GM23248 (cell line): Measurements from ENCODE around the gene DUSP7. TPM values are rescaled to one million over a fixed set of nuclear protein-coding genes. Genes with fewer than 3 reads are reported as not detected.

ENCODE experiments used
- DNase-seq: peaks from one replicate; pipeline ENCODE4 v3.0.0-alpha.2; 2015
- H2AFZ ChIP-seq: fragments of 200-600 bp; sonication (generic); 2 replicates; pipeline ENCODE4 v1.6.1; 2016; ENCODE audit warnings: antibody characterized with exemption
- H3F3A ChIP-seq: fragments of 200-600 bp; sonication (generic); 2 replicates; pipeline ENCODE4 v1.6.1; 2016; ENCODE audit warnings: mild to moderate bottlenecking, antibody characterized with exemption, mixed run types; ENCODE audit not compliant: insufficient read depth
- H3K27ac ChIP-seq: fragments of 200-600 bp; sonication (generic); 2 replicates; pipeline ENCODE4 v1.5.1; 2016; ENCODE audit warnings: mild to moderate bottlenecking
- H3K27me3 ChIP-seq: fragments of 200-600 bp; sonication (generic); replicated peaks from 2 replicates; pipeline ENCODE4 v1.6.1; 2016; ENCODE audit warnings: mild to moderate bottlenecking; ENCODE audit not compliant: insufficient read depth
- H3K36me3 ChIP-seq: fragments of 200-600 bp; sonication (generic); 2 replicates; pipeline ENCODE4 v1.6.1; 2016; ENCODE audit warnings: low read depth, mild to moderate bottlenecking
- H3K4me1 ChIP-seq: fragments of 200-600 bp; sonication (generic); 2 replicates; pipeline ENCODE4 v1.6.1; 2016; ENCODE audit warnings: mild to moderate bottlenecking; ENCODE audit not compliant: insufficient read depth
- H3K4me2 ChIP-seq: fragments of 200-600 bp; sonication (generic); one replicate; pipeline ENCODE4 v1.6.1; 2016; ENCODE audit warnings: mild to moderate bottlenecking; ENCODE audit not compliant: unreplicated experiment
- H3K4me3 ChIP-seq: fragments of 200-600 bp; sonication (generic); 2 replicates; pipeline ENCODE4 v1.5.1; 2016; ENCODE audit warnings: mild to moderate bottlenecking
- H3K79me2 ChIP-seq: fragments of 200-600 bp; sonication (generic); 2 replicates; pipeline ENCODE4 v1.6.1; 2016; ENCODE audit warnings: mild to moderate bottlenecking; ENCODE audit not compliant: insufficient read depth
- H3K9ac ChIP-seq: fragments of 200-600 bp; sonication (generic); 2 replicates; pipeline ENCODE4 v1.6.1; 2016; ENCODE audit warnings: mild to moderate bottlenecking
- H3K9me2 ChIP-seq: fragments of 200-600 bp; sonication (generic); 2 replicates; pipeline ENCODE4 v1.6.1; 2016; ENCODE audit warnings: mixed run types, mild to moderate bottlenecking, moderate library complexity; ENCODE audit not compliant: insufficient read depth
- H3K9me3 ChIP-seq: fragments of 200-600 bp; sonication (generic); one replicate; pipeline ENCODE4 v1.6.1; 2017; ENCODE audit warnings: low read depth
- H4K20me1 ChIP-seq: fragments of 200-600 bp; sonication (generic); 2 replicates; pipeline ENCODE4 v1.6.0; 2016; ENCODE audit not compliant: insufficient read depth
- EZH2 ChIP-seq: fragments of 200-600 bp; sonication (generic); IDR thresholded peaks from 2 replicates; pipeline ENCODE4 v1.6.1; 2018; ENCODE audit warnings: antibody characterized with exemption, mild to moderate bottlenecking; ENCODE audit not compliant: insufficient read depth, poor library complexity, severe bottlenecking
- EZH2phosphoT487 ChIP-seq: fragments of 200-600 bp; sonication (generic); IDR thresholded peaks from 2 replicates; pipeline ENCODE4 v1.6.1; 2018; ENCODE audit warnings: antibody characterized with exemption, moderate library complexity, mild to moderate bottlenecking, low read depth; ENCODE audit not compliant: insufficient read depth
- whole genome bisulfite sequencing, 2 experiments: methylation state at CpG; one replicate each; pipeline ENCODE4 v1.1.6; 2015 to 2017; ENCODE audit warnings: low lambda C conversion rate in 2 of 2, low coverage in 1 of 2; ENCODE audit errors: missing lambda C conversion rate in 2 of 2; 5-methylcytosine and 5-hydroxymethylcytosine counted together
- in situ Hi-C: fragments of 300-500 bp; cut with MboI; formaldehyde crosslinking; loops from 2 replicates; pipeline ENCODE4 v1.15.0; 2020
- polyA plus RNA-seq: library from polyadenylated mRNA; unstranded; fragments of >200 nt; fragmentation: Nextera tagmentation; extraction: Ambion mirVana; gene quantifications from 2 replicates; pipeline ENCODE4 v1.2.1, GENCODE V29; 2016
- total RNA-seq: library from RNA; depleted of rRNA; stranded (reverse); fragments of >200 nt; shearing (Covaris generic); gene quantifications from 2 replicates; pipeline ENCODE4 v1.2.3, GENCODE V29; 2014

Gene DUSP7
- total and polyA plus RNA-seq, 2 experiments from 2014 or later = 5.8 to 17.7 TPM

DNA sequence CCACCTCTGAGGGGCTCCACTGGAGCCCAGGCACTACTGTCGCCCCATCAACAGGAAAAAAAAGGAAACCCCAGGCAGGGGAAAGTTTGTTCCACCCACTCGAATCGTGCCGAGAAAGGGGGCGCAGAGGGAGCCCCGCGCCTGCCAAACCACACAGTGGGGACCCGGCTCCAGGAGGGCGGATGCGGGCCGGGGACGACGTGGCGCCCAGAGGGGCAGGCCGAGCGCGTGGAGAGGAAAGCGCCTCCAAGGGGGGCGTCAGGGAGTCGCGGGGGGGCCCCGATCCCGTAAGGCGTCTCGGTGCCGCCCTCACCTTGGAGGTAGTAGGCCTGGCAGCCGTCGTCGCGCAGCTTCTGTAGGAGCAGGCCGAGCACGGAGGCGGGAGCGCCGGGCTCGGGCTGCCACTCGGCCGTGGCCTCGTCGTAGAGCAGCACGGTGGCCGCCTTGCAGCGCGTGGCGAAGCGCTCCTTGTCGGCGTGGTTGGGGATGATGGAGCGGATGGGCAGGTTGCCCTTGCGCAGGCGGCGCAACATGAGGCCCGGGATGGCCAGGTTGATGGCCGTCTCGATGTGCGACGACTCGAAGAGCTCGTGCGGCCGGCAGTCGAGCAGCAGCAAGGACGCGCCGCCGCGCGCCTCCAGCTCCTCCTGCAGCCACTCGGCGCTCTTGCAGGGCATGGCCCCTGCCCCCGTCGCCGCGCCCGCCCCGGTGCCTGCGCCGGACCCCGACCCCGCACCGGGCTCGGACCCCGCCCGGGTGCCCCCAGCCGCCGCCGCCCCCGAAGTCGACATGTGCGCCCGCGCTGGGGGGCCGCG, 627 bp downstream of the DUSP7 start:
- Histone ChIP-seq H4K20me1 (no peaks in the 10 kb centered on the region), H3K9ac (peak overlapping the region; percentile 95), H3K79me2 (peaks cover 48% of the 10 kb centered on the region), H3K4me3 (peak overlapping the region; percentile 82), H2AFZ (peak overlapping the region; percentile 20), H3K9me3 (no peaks in the 10 kb centered on the region), H3K27ac (peak overlapping the region; percentile 91), H3K9me2 (no peaks in the 10 kb centered on the region), H3K4me2 (peak overlapping the region; percentile 96), H3F3A (peaks cover 12% of the 10 kb centered on the region), H3K27me3 (no peaks in the 10 kb centered on the region), H3K4me1 (peaks cover 26% of the 10 kb centered on the region), H3K36me3 (0 out of 2 replicates have a peak, but pooled peaks cover 2% of the 10 kb centered on the region)
- WGBS, 2 experiments = 0 to 2% methylated on average over 51 to 53 of the region's 94 CpGs
- in situ Hi-C loops = no loop called here
- no peak for TF ChIP-seq EZH2phosphoT487
- no peak for TF ChIP-seq EZH2
- peak; percentile 86 for DNase-seq

DNA sequence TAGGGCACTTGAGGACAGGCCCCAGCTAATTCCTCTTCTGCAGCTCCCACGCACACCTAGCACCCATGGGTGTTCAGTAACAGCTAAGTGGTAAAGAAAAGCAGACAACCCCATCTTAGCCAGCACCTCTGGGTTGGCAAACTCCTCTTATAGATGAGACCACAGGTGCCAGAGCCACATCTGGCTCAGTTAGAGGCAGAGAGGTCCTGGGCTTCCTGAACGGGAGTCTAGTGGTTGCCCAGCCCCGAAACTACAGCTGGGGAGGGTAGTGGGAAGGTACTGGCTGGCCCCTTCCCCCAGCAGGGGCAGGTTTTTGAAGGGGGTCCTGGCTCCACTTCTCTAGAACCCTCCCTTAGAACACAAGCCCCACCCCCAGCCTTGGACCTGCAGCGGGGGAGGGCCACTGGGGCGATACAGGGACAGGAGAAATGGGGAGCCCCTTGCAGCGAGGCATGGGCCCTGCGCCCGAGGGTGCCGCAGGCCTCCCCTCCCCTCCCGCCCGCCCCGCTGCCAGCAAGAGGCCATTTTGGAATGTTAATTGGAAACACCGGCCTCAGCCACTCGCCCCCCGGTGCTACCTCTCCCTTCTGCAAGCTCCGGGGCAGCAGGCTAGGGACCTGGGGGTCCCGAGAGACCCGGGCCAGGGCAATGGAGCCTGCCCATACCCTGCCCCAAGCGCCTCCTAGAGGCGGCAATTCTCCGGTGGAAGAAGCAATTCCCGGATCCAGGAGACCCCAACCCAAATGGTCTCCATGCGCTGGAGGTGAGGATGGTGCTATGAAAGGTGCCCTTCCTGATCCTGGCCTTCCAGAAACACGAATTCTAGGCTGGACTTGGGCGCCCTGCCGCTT, 1.5 kb downstream of the DUSP7 start:
- H3K79me2 ChIP-seq = peaks cover 56% of the 10 kb centered on the region
- peak overlapping the region; percentile 91 for H3K27ac ChIP-seq
- H3K4me3 ChIP-seq = peak overlapping the region; percentile 82
- DNase-seq = peak; percentile 57
- H4K20me1 ChIP-seq = no peaks in the 10 kb centered on the region
- peaks cover 10% of the 10 kb centered on the region; the same call in 1 of the 2 replicates for H3K36me3 ChIP-seq
- H3K9me3 ChIP-seq = no peaks in the 10 kb centered on the region
- in situ Hi-C loops = no loop called here
- peak overlapping the region; percentile 95 for H3K9ac ChIP-seq
- H3K4me1 ChIP-seq = peaks cover 26% of the 10 kb centered on the region
- H3K9me2 ChIP-seq = no peaks in the 10 kb centered on the region
- no peaks in the 10 kb centered on the region for H3K27me3 ChIP-seq
- peak overlapping the region; percentile 96 for H3K4me2 ChIP-seq
- H3F3A ChIP-seq = peaks cover 12% of the 10 kb centered on the region
- peak overlapping the region; percentile 20 for H2AFZ ChIP-seq
- TF ChIP-seq EZH2phosphoT487 (no peak), EZH2 (no peak)
- WGBS, 2 experiments = 4% methylated on average over 21 to 23 of the region's 26 CpGs

DNA sequence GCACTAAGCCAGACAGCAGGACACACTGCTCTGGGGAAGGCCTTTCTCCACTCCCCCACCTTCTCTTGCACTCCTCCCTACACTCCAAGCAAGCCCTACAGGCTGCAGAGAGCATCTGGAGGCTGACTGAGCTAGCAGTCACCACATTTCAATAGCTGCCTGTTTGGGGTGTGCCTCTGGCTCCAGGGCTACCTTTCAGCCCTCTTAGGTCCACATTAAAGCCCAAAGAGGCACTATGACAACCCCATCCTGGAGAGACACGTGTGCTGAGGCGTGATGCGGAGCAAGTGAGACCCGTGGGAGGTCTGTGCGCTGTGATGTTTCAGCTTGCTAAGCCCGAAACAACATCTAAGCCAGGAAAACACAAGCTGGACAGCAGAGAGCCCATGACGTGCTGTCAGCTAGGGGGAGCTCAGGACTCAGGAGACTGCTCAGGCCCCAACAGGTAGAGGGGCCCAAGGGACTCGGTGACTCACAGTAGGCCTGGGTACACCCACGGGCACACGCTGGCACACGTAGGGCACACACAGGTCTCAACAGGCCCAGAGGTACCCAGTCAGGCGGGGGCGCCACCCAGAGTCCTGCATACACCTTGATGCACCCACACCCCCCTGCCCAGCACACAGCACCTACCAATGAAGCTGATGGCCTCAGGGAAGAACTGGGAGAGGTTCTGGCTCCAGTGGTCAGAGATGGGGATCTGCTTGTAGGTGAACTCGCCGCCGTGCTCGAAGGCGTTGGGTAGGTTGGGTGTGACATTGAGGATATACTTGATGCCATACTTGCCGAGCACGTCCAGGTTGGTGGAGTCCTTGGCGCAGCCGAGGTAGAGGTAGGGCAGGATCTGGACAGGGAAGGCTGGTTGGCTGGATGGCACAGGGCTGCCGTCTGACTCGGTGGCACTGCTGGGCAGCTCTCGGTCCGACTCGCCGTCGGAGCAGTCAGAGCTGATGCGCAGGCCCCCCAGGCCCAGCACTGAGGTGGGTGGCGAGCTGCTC, 2.8 kb downstream of the DUSP7 start:
- peak; percentile 74 for DNase-seq
- Histone ChIP-seq H3K27ac (peak overlapping the region; percentile 91), H3K27me3 (no peaks in the 10 kb centered on the region), H3K4me1 (peaks cover 26% of the 10 kb centered on the region), H4K20me1 (no peaks in the 10 kb centered on the region), H3K9me2 (no peaks in the 10 kb centered on the region), H3K9ac (peak overlapping the region; percentile 95), H3K36me3 (peaks cover 14% of the 10 kb centered on the region; the same call in 1 of the 2 replicates), H2AFZ (no peak overlapping the region), H3K4me3 (peak overlapping the region; percentile 82), H3K79me2 (peaks cover 66% of the 10 kb centered on the region), H3K9me3 (no peaks in the 10 kb centered on the region), H3K4me2 (peak overlapping the region; percentile 96), H3F3A (peaks cover 19% of the 10 kb centered on the region)
- 61% methylated on average over 28 to 29 of the region's 31 CpGs for WGBS, 2 experiments
- in situ Hi-C loops = no loop called here
- TF ChIP-seq EZH2 (no peak), EZH2phosphoT487 (no peak)
